Panc1 (cell line): ENCODE data around the gene AGBL5.

ENCODE experiments used
- POLR2AphosphoS5 ChIP-seq: IDR thresholded peaks from 2 replicates; pipeline ENCODE4 v1.6.1; 2012; ENCODE audit warnings: mild to moderate bottlenecking, low read depth, low read length, moderate library complexity
- SIN3A ChIP-seq: IDR thresholded peaks from 2 replicates; pipeline ENCODE4 v1.6.1; 2012; ENCODE audit warnings: low read depth, mild to moderate bottlenecking, low read length, moderate library complexity, borderline replicate concordance; ENCODE audit not compliant: insufficient read depth
- TF ChIP-seq, protein P1 (sequence below): fragments of 450-650 bp; IDR thresholded peaks from 2 replicates; pipeline ENCODE4 v1.5.1; 2017; ENCODE audit warnings: mild to moderate bottlenecking
- TF ChIP-seq, protein P2 (sequence below), 2 experiments: IDR thresholded peaks; 2 replicates each; pipeline ENCODE4 v1.6.1; 2011 to 2012; ENCODE audit warnings: low read depth in 2 of 2, control low read depth in 1 of 2, low read length in 1 of 2, mild to moderate bottlenecking in 1 of 2, moderate library complexity in 1 of 2; ENCODE audit not compliant: insufficient read depth in 1 of 2

DNA sequence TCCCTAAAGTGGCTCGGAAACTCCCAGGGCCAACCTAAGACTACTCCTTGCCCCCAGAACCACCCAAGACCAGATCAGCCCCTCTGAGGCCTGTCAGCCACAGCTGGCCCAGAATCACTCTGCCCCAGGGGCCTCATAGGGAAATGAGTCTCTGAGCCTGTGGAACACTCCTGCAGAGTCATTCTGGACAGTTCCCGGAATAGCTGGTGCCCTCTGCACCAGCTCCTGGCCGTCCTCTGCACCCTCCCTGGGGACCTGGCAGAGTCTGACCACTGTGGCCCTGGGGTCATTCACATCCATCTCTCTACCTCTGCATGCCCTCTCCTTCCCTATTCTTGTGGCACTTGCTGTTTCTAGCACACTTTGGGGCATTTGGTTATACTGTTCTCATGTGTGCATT, 33.3 kb upstream of the AGBL5 start:
- TF ChIP-seq, protein P1, sequence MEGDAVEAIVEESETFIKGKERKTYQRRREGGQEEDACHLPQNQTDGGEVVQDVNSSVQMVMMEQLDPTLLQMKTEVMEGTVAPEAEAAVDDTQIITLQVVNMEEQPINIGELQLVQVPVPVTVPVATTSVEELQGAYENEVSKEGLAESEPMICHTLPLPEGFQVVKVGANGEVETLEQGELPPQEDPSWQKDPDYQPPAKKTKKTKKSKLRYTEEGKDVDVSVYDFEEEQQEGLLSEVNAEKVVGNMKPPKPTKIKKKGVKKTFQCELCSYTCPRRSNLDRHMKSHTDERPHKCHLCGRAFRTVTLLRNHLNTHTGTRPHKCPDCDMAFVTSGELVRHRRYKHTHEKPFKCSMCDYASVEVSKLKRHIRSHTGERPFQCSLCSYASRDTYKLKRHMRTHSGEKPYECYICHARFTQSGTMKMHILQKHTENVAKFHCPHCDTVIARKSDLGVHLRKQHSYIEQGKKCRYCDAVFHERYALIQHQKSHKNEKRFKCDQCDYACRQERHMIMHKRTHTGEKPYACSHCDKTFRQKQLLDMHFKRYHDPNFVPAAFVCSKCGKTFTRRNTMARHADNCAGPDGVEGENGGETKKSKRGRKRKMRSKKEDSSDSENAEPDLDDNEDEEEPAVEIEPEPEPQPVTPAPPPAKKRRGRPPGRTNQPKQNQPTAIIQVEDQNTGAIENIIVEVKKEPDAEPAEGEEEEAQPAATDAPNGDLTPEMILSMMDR = no peak
- TF ChIP-seq SIN3A (no peak), POLR2AphosphoS5 (no peak)
- TF ChIP-seq, protein P2, sequence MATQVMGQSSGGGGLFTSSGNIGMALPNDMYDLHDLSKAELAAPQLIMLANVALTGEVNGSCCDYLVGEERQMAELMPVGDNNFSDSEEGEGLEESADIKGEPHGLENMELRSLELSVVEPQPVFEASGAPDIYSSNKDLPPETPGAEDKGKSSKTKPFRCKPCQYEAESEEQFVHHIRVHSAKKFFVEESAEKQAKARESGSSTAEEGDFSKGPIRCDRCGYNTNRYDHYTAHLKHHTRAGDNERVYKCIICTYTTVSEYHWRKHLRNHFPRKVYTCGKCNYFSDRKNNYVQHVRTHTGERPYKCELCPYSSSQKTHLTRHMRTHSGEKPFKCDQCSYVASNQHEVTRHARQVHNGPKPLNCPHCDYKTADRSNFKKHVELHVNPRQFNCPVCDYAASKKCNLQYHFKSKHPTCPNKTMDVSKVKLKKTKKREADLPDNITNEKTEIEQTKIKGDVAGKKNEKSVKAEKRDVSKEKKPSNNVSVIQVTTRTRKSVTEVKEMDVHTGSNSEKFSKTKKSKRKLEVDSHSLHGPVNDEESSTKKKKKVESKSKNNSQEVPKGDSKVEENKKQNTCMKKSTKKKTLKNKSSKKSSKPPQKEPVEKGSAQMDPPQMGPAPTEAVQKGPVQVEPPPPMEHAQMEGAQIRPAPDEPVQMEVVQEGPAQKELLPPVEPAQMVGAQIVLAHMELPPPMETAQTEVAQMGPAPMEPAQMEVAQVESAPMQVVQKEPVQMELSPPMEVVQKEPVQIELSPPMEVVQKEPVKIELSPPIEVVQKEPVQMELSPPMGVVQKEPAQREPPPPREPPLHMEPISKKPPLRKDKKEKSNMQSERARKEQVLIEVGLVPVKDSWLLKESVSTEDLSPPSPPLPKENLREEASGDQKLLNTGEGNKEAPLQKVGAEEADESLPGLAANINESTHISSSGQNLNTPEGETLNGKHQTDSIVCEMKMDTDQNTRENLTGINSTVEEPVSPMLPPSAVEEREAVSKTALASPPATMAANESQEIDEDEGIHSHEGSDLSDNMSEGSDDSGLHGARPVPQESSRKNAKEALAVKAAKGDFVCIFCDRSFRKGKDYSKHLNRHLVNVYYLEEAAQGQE (IDR thresholded peaks at IDR 0.05; ENCODE audit: insufficient read depth in 1 of 2, low read depth in 2 of 2, low read length in 1 of 2) = no peak
